ENCODE results near the gene HOXA3. TPM values are rescaled to one million over a fixed set of nuclear protein-coding genes. Genes with fewer than 3 reads are reported as not detected.
A peak's percentile ranks its signal among the peaks of the same experiment; 100 is the strongest.

The HOXA3 gene
- total and polyA plus RNA-seq, 2 experiments from 2014 or later, result 0.83 to 4.1 TPM

- H3K27me3 ChIP-seq, result peaks cover 80% of the 10 kb centered on the region
- peak overlapping the region; percentile 25 for H3K4me3 ChIP-seq
- 19% methylated on average over 18 of the region's 18 CpGs for WGBS (ENCODE audit: low lambda C conversion rate, missing lambda C conversion rate)
Measured at GRCh38 chr7:27197137-27198042, 45.0 kb upstream of the HOXA3 start.

GRCh38 chr7:27196287-27196767, 43.9 kb upstream of the HOXA3 start:
- no peaks in the 10 kb centered on the region for H3K36me3 ChIP-seq (replicated peaks; ENCODE audit: insufficient read depth, low read depth)
- peaks cover 9% of the 10 kb centered on the region for H3K4me1 ChIP-seq (ENCODE audit: insufficient read depth)
- H3K27ac ChIP-seq, result peak overlapping the region; percentile 9
- peak overlapping the region; percentile 25 for H3K4me3 ChIP-seq
- TF ChIP-seq, protein P1, sequence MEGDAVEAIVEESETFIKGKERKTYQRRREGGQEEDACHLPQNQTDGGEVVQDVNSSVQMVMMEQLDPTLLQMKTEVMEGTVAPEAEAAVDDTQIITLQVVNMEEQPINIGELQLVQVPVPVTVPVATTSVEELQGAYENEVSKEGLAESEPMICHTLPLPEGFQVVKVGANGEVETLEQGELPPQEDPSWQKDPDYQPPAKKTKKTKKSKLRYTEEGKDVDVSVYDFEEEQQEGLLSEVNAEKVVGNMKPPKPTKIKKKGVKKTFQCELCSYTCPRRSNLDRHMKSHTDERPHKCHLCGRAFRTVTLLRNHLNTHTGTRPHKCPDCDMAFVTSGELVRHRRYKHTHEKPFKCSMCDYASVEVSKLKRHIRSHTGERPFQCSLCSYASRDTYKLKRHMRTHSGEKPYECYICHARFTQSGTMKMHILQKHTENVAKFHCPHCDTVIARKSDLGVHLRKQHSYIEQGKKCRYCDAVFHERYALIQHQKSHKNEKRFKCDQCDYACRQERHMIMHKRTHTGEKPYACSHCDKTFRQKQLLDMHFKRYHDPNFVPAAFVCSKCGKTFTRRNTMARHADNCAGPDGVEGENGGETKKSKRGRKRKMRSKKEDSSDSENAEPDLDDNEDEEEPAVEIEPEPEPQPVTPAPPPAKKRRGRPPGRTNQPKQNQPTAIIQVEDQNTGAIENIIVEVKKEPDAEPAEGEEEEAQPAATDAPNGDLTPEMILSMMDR (IDR thresholded peaks at IDR 0.05; ENCODE audit: poor library complexity), result peak; percentile 91
- TF ChIP-seq EZH2phosphoT487 (IDR thresholded peaks at IDR 0.05; ENCODE audit: low read depth, severe bottlenecking, unreplicated experiment), result no peak
- no peak for TF ChIP-seq EZH2 (IDR thresholded peaks at IDR 0.05; ENCODE audit: borderline replicate concordance)
- no peaks in the 10 kb centered on the region for H3K9me3 ChIP-seq (ENCODE audit: low read depth)
- no peaks in the 10 kb centered on the region for H3K9me2 ChIP-seq (replicated peaks; ENCODE audit: insufficient read depth)
- H3K27me3 ChIP-seq, result peaks cover 80% of the 10 kb centered on the region
- H3K79me2 ChIP-seq, result peaks cover 86% of the 10 kb centered on the region
- peaks cover 36% of the 10 kb centered on the region for H4K20me1 ChIP-seq (ENCODE audit: insufficient read depth, poor library complexity, severe bottlenecking)
- H3K4me2 ChIP-seq, result peak overlapping the region; percentile 96
- WGBS (ENCODE audit: low lambda C conversion rate, missing lambda C conversion rate), result 2% methylated on average over 6 of the region's 6 CpGs
- peak; percentile 89 for DNase-seq (ENCODE audit: low spot score)
- H2AFZ ChIP-seq, result no peak overlapping the region

More at GRCh38 chr7:27197137-27198042, 45.0 kb upstream of the HOXA3 start:
- Histone ChIP-seq H2AFZ (no peak overlapping the region), H3K4me2 (peak overlapping the region; percentile 96), H3K36me3 (replicated peaks; ENCODE audit: insufficient read depth, low read depth) (no peaks in the 10 kb centered on the region), H3K9me2 (replicated peaks; ENCODE audit: insufficient read depth) (no peaks in the 10 kb centered on the region), H3K27ac (peak overlapping the region; percentile 6), H3K4me1 (ENCODE audit: insufficient read depth) (peaks cover 5% of the 10 kb centered on the region), H4K20me1 (ENCODE audit: insufficient read depth, poor library complexity, severe bottlenecking) (peaks cover 36% of the 10 kb centered on the region), H3K79me2 (peaks cover 85% of the 10 kb centered on the region), H3K9me3 (ENCODE audit: low read depth) (no peaks in the 10 kb centered on the region)
- peak; percentile 45 for TF ChIP-seq EZH2phosphoT487 (IDR thresholded peaks at IDR 0.05; ENCODE audit: low read depth, severe bottlenecking, unreplicated experiment)
- TF ChIP-seq EZH2 (IDR thresholded peaks at IDR 0.05; ENCODE audit: borderline replicate concordance), result no peak
- no peak for DNase-seq (ENCODE audit: low spot score)

GRCh38 chr7:27194686-27195379, 42.5 kb upstream of the HOXA3 start:
- peaks cover 83% of the 10 kb centered on the region for H3K27me3 ChIP-seq
- H3K27ac ChIP-seq, result peak overlapping the region; percentile 97
- TF ChIP-seq, protein P1 (IDR thresholded peaks at IDR 0.05; ENCODE audit: poor library complexity), result no peak
- TF ChIP-seq EZH2 (IDR thresholded peaks at IDR 0.05; ENCODE audit: borderline replicate concordance) (no peak), EZH2phosphoT487 (IDR thresholded peaks at IDR 0.05; ENCODE audit: low read depth, severe bottlenecking, unreplicated experiment) (no peak)
- peak overlapping the region; percentile 3 for H3K4me3 ChIP-seq
- H3K79me2 ChIP-seq, result peaks cover 94% of the 10 kb centered on the region
- peak overlapping the region; percentile 96 for H3K4me2 ChIP-seq
- no peaks in the 10 kb centered on the region for H3K9me2 ChIP-seq (replicated peaks; ENCODE audit: insufficient read depth)
- no peaks in the 10 kb centered on the region for H3K9me3 ChIP-seq (ENCODE audit: low read depth)
- H2AFZ ChIP-seq, result no peak overlapping the region
- H4K20me1 ChIP-seq (ENCODE audit: insufficient read depth, poor library complexity, severe bottlenecking), result peaks cover 36% of the 10 kb centered on the region
- WGBS (ENCODE audit: low lambda C conversion rate, missing lambda C conversion rate), result 40% methylated on average over 9 of the region's 9 CpGs
- H3K36me3 ChIP-seq (replicated peaks; ENCODE audit: insufficient read depth, low read depth), result no peaks in the 10 kb centered on the region
- H3K4me1 ChIP-seq (ENCODE audit: insufficient read depth), result peaks cover 23% of the 10 kb centered on the region
- no peak for DNase-seq (ENCODE audit: low spot score)

All from hepatocyte (in vitro differentiated cells).